DMS 273 (cell line): ENCODE measurements around the gene NEURL2.
"Not testable (repeated sequence)": the region's sequence is repeated elsewhere in the genome, so short reads cannot be mapped to it uniquely, and the experiment has no call there.

Source experiments
- DNase-seq: peaks from one replicate; lab custom pipeline; 2025; ENCODE audit not compliant: unreplicated experiment; lab: John Stamatoyannopoulos, UW

NEURL2 gene

DNA sequence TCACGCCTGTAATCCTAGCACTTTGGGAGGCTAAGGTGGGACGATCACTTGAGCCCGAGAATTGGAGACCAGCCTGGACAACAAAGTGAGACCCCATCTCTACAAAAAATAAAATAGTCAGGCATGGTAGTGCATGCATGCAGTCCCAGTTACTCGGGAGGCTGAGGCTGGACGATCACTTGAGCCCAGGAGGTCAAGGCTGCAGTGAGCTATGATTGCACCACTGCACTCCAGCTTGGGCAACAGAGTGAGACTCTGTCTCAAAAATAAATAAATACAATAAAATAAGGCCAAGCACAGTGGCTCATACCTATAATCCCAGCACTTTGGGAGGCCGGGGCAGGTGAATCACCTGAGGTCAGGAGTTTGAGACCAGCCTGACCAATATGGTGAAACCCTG lies 10.3 kb upstream of the NEURL2 start:
- DNase-seq = not testable (repeated sequence)

DNA sequence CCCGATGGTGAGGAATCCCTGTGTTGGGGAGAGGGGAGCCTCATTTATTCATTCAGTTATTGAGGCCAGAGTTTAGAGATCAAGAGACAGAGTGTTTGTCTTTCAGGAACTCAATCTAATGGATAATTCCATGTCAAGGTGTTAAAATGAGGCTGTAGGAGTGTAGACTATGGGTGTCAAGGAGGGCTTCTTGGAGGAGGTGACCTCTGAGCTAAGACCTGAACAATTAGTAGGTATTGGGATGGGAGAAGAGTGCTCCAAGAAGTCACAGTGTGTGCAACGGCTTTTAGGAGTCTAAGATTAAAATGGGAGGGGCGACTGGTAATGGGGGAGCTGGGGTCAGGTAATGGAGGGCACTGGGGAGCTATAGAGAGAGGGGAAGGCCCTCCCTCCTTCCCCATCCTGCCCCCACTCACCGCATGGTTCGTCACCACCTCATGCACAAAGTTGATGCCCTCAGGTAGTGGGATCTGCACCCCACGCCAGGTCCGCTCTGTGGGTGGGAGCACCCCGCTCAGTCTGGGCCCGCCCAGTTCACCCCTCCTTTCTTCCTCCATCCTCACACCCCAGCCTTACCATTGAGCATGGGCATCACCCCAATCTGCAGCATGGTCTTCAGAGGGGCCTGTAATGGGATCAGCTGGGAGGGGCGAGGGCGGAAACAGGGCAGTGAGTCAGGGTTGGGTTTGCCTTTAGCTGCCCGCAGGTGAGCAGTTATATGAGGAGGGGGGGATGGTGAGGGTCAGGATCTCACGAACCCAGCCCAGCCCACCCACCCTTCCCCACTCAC lies 8.2 kb upstream of the NEURL2 start:
- no peak for DNase-seq

DNA sequence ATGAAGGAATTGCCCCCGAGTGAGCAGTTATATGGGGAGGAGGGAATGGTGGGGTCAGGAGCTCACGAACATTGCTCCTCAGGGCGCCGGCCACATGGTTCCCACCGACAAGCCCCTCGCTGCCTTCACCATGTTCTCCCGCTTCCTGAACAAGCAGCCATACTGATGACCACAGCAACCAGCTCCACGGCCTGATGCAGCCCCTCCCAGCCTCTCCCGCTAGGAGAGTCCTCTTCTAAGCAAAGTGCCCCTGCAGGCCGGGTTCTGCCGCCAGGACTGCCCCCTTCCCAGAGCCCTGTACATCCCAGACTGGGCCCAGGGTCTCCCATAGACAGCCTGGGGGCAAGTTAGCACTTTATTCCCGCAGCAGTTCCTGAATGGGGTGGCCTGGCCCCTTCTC lies 7.3 kb upstream of the NEURL2 start:
- no peak for DNase-seq

DNA sequence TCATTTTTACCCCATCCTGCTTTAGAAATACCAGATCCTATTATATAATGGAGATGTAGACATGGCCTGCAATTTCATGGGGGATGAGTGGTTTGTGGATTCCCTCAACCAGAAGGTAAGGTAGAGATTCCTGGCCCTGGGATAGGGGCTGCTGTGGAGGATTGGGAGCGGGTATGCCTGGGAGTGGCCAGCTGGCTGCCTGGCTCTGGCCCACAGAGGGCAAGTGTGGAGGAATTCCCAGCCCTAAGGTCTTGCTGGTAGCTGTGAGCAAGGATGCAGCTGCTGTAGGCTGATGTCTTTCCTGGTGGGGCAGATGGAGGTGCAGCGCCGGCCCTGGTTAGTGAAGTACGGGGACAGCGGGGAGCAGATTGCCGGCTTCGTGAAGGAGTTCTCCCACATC lies 6.7 kb upstream of the NEURL2 start:
- DNase-seq = no peak

DNA sequence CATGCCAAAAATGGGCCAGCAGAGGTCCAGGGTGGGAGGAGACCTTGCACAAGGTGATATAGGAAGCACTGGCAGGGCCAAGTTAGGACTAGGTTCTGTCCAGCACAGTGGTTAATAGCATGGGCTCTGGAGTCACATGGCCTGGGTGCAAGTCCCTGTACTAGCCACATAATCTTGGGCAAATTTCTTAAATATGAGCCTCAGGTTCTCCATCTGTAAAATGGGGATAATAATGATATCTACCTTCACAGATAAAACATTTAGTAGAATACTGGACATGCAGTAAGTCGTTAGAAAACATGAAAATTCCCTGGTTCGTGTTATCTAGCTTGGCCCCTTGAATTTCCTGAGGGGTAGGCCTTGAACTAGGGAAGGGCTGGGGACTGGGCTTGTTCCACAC lies 6.3 kb upstream of the NEURL2 start:
- no peak for DNase-seq

DNA sequence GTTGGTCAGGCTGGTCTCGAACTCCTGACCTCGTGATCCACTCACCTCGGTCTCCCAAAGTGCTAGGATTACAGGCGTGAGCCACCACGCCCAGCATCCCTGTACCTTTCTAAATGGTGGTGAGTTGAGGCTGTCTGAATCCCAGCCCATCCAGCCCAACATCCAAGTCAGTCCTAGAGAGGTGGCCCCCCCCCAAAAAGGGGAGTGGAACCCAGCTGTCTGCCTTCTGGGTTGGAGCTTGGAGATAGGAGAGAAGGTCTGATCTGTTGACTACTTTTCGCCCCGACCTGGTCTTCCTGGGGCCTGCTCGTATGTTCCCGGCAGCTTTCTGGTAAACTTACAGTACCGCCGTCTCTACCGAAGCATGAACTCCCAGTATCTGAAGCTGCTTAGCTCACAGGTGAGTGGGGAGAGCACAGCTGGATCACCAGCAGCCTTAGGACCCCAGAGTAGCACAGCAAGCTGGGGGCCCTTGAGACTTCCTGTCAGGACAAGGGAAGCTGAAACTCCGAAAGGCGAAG lies 5.7 kb upstream of the NEURL2 start:
- no peak for DNase-seq

DNA sequence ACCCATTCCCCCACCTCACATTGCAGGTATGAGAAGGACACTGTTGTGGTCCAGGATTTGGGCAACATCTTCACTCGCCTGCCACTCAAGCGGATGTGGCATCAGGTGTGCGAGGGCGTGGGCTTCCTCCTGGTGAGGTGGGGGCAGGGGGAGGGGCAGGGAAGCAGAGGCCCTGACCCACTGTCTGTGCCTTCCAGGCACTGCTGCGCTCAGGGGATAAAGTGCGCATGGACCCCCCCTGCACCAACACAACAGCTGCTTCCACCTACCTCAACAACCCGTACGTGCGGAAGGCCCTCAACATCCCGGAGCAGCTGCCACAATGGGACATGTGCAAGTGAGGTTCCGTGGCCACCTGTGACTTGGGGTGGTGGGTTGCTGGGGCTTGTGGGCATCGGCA lies 3.8 kb upstream of the NEURL2 start:
- no peak for DNase-seq

DNA sequence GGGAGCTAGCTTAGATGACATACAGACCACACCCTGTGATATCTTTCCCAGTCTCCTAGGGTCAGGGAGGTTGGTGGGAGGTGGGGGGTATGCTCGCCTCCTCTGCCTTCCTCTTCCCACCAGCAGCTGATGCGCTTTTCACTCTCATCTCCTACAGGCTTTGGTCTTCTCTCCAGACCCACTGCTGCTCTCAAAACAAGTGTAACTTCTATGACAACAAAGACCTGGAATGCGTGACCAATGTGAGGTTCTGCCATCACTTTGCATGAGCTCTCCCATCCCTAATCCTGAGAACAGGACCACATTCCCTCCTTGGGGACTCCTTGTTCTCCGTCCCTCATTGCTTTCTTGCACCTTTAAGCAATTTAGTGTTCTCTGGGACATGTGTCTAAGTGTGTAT lies 2.8 kb upstream of the NEURL2 start:
- DNase-seq = no peak

DNA sequence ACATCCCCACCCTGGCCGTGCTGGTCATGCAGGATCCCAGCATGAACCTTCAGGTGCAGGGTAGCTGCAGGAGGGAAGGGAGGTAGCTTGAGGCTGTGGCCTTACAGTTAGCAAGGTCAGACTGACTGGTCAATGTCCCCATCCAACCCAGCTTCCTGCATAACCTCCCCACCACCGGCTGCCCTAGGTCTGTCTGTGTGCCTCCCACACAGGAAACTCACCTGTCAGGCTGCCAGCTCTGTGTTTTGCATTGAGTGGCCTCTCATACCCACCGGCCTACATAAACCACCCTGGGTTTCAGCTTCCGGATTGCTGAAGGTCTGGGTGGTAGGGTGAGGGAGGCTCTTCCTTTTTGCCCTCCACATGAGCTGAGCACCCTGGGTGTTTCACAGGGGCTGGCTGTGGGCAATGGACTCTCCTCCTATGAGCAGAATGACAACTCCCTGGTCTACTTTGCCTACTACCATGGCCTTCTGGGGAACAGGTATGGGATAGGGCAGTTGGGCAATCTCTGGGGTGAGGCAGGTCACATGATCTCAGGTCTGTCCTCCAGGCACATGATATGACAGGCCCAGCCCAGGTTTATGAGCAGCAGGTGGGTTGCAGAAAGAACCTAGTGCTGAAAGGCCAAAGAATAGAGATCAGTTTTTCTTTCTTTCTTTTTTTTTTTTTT lies 2.0 kb upstream of the NEURL2 start:
- no peak for DNase-seq

DNA sequence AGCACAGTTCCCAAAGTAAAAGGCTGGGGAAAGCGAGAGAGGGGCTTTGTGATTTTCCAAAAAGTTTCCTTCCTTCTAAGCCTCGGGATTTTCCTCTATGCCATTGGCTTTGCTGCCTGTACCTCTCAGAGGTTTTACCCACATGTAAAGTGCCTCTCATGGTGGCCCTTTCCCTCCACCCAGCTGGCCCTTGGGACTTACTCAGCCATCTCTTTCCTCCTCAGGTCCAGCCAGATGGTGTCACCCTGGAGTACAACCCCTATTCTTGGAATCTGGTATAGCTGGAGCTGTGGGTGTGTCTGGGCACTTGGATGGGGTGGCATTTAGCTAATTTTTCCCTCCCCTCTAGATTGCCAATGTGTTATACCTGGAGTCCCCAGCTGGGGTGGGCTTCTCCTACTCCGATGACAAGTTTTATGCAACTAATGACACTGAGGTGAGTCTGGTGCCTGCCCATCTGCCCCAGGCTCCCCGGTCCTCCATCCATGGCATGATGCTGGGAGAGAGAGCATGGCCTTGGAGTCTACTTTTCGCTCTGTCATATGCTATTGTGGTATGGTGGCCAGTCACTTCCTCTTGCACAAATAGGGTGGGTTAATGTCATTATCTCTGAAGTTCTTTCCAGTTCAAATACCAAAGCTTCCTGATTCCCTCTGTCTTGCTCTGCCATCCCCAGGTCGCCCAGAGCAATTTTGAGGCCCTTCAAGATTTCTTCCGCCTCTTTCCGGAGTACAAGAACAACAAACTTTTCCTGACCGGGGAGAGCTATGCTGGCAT lies 1.2 kb upstream of the NEURL2 start:
- peak; percentile 56 for DNase-seq

DNA sequence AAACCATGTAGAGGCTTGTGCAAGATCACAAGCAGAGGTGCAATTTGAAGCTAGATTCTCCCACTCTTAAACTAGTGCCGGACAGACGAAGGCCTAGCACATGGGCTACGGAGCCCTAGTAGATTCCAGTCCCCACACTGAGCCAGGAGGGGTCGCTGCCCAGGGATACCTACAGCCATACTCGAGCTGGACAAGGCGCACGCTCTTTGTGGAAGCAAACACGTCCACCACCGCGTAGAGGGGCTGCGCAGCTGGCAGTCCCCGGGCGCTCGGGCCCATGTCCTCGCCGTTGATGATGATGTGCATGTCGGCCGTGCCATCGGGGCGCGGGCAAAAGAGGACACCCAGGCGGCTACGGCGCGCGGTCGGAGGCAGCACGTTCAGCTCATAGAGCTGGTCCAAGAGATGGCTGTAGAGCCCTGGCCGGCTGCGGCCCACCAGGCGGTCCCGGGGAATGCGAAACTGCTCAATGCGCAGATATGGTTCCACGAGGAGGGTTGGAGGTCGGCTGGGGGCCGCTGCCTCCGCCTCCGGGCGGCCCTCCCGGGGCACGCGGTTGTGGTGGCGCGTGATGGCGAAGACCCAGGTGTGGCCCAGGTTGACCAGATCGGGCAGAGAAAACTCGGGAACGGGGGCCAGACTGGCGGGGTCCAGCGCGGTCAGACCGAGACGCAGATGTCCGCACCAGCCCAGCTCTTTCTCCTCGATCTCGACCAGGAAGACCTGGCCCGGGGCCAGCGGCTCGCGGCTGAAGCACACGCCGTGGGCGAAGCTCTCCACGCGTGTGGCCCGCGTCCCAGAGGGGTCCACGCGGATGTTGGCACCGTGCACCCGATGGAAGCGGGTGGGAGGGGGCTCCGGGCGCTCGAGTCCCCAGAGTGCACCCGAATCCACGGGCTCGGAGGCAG lies 677 bp downstream of the NEURL2 start:
- DNase-seq = peak; percentile 69

DNA sequence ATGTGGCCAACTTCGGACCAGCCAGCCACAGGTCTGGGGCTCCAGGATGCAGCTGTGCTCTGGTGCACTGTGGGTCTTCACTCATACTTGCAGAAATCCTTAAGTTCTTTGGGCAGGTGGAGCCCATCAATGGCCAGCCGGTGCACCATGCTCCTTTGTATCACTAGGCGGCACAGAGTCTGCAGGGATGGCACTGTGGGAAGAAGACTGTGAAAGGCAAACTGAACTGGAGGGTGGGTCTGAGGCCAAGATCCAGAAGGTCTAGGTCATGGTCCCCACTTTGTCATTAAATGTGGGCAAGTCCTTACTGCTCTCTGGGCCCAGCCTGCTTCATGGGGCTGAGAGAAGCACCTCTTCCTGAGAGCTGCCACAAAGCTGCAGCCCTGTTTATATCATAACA lies 2.3 kb downstream of the NEURL2 start:
- DNase-seq = no peak

DNA sequence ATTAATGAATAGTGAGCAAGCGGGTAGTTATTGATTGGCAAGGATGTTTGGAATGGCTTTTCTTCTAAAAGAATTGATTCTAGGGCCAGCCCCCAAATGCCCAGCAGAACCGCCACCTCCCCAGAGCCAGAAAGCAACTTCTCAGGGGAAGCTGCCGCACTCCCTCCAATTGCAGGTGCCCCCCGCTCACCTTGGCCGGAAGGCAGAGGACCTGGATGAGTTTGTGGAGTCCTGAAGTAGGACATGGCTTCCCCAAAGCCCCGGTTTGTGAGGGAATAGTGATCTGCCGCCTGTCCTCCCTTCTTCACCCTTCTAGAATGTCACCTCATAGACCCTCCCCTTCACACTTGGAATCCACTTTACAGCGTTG lies 3.7 kb downstream of the NEURL2 start, which contains the start of gene SPATA25:
TSS of gene SPATA25 (minus strand) at position 277 of the 370 bp plus-strand sequence. CDS start at position 245, 32 bp downstream.
- no peak for DNase-seq

DNA sequence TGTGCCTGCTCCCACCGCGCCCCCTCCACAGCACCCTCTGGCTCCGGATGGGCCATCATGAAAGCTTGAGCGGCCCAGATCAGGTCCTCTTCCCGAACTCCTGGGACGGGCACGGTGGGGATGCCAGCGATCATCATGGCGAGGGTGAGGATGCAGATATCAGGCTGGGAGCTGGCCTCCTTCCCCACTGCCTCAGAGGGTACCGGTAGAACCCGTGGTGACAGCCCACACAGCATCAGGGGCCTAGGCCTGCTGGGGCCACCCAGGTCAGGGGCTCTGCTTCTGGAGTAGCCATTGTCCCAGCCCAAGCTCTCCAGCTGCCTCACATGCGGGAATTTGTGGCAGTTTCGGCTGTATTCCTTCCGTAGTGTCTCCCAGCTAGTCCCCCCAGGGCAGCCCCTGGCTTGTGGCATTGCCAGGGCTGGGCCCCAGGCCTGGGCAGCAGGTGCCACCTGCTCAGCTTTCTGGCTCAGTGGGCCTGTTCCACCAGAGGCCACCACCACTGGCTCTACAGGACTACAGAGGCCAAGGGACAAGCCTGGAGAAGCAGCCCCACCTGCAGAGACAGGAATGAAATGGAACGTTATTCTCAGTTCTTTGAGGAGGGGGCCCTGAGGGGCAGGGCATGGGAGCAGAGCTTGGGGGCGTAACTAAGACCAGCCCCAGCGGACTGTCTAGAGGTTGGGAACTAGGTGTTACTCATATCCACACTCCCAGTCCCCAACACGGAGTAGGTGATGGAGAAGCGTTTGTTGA lies 4.2 kb downstream of the NEURL2 start:
- DNase-seq = no peak

DNA sequence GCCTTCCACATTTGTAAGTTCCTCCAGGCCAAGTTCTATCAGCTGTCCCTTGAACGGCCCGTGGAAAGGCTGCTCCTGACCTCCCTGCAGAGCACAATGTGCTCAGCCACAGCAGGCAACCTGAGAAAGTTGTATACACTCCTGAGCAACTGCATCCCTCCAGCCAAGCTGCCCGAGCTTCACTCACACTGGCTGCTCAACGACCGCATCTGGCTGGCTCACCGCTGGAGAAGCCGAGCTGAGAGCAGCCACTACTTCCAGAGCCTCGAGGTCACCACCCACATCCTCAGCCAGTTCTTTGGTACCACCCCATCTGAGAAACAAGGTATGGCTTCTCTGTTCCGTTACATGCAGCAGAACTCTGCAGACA lies 7.9 kb downstream of the NEURL2 start:
- DNase-seq = peak; percentile 58

DNA sequence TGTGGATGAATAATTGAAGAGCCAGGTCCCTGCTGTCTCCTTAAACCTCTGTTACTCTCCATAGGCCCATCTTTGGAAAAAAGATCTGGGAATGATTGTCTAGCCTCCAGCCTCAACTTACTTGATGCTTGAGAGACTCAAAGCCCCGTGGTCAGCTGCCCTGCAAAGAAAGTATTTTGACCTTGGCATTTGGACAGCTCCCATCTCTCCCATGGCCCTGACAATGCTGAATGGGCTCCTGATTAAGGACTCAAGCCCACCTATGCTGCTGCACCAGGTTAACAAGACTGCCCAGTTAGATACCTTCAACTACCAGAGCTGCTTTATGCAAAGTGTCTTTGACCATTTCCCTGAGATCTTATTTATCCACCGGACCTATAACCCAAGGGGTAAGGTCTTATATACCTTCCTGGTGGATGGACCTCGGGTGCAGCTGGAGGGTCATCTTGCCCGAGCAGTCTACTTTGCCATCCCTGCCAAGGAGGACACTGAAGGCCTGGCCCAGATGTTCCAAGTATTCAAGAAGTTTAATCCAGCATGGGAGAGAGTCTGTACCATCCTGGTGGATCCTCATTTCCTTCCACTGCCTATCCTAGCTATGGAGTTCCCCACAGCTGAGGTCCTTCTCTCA lies 8.4 kb downstream of the NEURL2 start:
- no peak for DNase-seq

DNA sequence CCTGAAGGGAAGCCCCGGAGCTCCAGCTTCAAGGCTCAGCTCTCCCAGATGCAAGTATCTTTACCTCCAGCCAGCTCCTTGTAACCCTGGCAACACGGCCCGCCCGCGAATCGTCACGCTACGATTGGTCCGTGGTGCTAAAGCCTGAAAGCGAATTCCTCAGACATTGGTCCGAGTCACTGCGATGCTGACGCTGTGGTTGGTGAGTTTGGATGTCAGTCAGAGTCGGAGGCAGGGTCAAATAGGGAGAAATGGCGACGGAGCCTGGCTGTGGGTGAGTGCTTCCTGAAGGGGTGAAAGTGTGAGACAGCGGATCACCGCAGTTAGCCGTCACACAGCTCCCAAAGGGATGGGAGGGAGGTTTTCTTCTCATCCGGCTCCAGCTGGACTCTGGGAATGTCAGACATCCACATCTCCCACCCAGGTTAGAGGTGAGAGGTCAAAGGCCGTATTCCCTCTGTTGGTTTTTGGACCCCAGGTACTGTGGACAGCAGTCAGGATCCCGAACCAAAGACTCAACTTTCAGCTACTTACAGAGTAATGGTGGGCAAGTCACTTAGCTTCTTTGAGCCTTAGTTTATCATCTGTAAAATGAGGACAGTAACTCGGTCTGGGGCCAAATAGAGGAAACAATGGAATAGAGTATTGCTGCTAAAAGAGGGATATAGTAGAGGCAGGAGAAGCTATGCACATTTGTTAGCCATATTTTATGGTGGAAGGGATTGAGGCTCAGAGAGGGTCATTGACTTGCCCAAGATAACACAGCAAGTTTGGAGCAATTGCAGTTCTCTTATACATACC lies 9.8 kb downstream of the NEURL2 start, which contains the start of gene ZSWIM1:
TSS of gene ZSWIM1 (plus strand) at position 240 of the 801 bp plus-strand sequence. CDS start 1,366 bp downstream, outside the sequence.
- DNase-seq = peak; percentile 99

DNA sequence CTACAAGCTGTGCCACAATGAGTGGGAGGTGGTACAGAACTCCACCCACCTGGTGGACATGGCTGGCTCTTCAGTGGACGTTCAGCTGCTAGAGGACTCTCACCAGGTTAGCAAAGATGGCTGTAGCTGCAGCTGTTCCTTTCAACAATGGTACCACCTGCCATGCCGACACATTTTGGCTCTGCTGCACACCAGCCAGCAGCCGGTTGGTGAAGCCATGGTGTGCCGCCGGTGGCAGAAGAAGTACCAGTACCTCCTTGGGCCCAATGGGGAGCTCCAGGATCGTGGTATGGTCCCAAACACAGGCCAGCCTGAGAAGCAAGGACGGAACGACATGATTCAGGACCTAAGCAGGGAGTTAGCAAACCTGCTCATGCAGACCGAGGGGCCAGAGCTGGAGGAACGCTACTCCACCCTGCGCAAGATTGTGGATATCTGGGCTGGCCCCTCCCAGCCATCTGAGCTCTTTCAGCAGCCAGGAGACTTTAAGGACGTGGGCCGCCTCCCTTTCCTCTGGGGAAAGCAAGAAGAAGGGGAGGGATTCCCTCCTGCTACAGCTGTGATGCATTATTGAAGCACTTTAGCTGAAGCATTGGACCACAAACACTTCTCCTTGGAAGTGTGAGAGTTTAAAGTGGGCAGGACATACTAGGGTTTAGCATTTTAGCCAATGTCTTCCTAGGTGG lies 12.8 kb downstream of the NEURL2 start:
- no peak for DNase-seq
